GM12801 (cell line): ENCODE data around the gene SLC25A21.

Source experiments
- CTCF ChIP-seq: IDR thresholded peaks from one replicate; pipeline ENCODE4 v1.5.1; 2011; ENCODE audit warnings: control low read depth; ENCODE audit not compliant: insufficient read length; ENCODE audit errors: extremely low read depth

The SLC25A21 gene

GRCh38 chr14:37142835-37143401 lies 29.5 kb downstream of the SLC25A21 start:
- no peak for TF ChIP-seq CTCF

GRCh38 chr14:37140176-37140575 lies 32.2 kb downstream of the SLC25A21 start:
- TF ChIP-seq CTCF = no peak

- no peak for TF ChIP-seq CTCF
These were observed 32.7 kb downstream of the SLC25A21 start for GRCh38 chr14:37139710-37140109.

- no peak for TF ChIP-seq CTCF
These were observed 33.5 kb downstream of the SLC25A21 start for GRCh38 chr14:37138898-37139297.

- no peak for TF ChIP-seq CTCF
These were observed 39.0 kb downstream of the SLC25A21 start for GRCh38 chr14:37133284-37133913.

GRCh38 chr14:37131205-37131604 lies 41.2 kb downstream of the SLC25A21 start:
- no peak for TF ChIP-seq CTCF

GRCh38 chr14:37129047-37129446 lies 43.4 kb downstream of the SLC25A21 start:
- no peak for TF ChIP-seq CTCF
